Neuronal stem cell (in vitro differentiated cells): ENCODE measurements around the gene CNOT6L.
"Not testable (repeated sequence)": the region's sequence is repeated elsewhere in the genome, so short reads cannot be mapped to it uniquely, and the experiment has no call there.

ENCODE experiments used
- DNase-seq: peaks from one replicate; pipeline ENCODE4 v3.0.0-alpha.2; 2013; ENCODE audit warnings: low spot score
- H2AFZ ChIP-seq: one replicate; pipeline ENCODE4 v1.6.1; 2013; ENCODE audit warnings: mild to moderate bottlenecking, low read length, inconsistent platforms
- H2AK5ac ChIP-seq: 2 replicates; pipeline ENCODE4 v1.6.1; 2013; ENCODE audit warnings: low read depth, mild to moderate bottlenecking, inconsistent platforms, low read length, moderate library complexity, mixed read lengths
- H2BK120ac ChIP-seq: 2 replicates; pipeline ENCODE4 v1.6.1; 2013; ENCODE audit warnings: low read depth, mild to moderate bottlenecking, inconsistent platforms, low read length, moderate library complexity, mixed read lengths
- H2BK12ac ChIP-seq: one replicate; pipeline ENCODE4 v1.6.1; 2013; ENCODE audit warnings: low read length, inconsistent platforms
- H2BK15ac ChIP-seq: 2 replicates; pipeline ENCODE4 v1.6.1; 2013; ENCODE audit warnings: mild to moderate bottlenecking, low read length, inconsistent platforms, mixed read lengths
- H2BK5ac ChIP-seq: one replicate; pipeline ENCODE4 v1.6.1; 2013; ENCODE audit warnings: inconsistent platforms, mild to moderate bottlenecking, low read length, moderate library complexity
- H3K14ac ChIP-seq: one replicate; pipeline ENCODE4 v1.6.1; 2013; ENCODE audit warnings: low read length, inconsistent platforms
- H3K18ac ChIP-seq: 2 replicates; pipeline ENCODE4 v1.6.1; 2013; ENCODE audit warnings: low read length, inconsistent platforms
- H3K23ac ChIP-seq: 2 replicates; pipeline ENCODE4 v1.6.1; 2013; ENCODE audit warnings: low read depth, mild to moderate bottlenecking, mixed read lengths, low read length, inconsistent platforms; ENCODE audit not compliant: poor library complexity
- H3K27ac ChIP-seq: replicated peaks from 3 replicates; pipeline ENCODE4 v1.5.1; 2013; ENCODE audit warnings: low read length, inconsistent platforms
- H3K27me3 ChIP-seq, 3 experiments: 2 replicates each; pipeline ENCODE4 v1.6.1; 2013; ENCODE audit warnings: low read length in 3 of 3, mild to moderate bottlenecking in 2 of 3, inconsistent platforms in 1 of 3, low read depth in 1 of 3, mixed read lengths in 1 of 3, moderate library complexity in 1 of 3; ENCODE audit not compliant: control insufficient read depth in 3 of 3, insufficient read depth in 3 of 3
- H3K36me3 ChIP-seq, 2 donors: replicated peaks in 1 of 2; 2 replicates each; pipeline ENCODE4 v1.6.1; 2013; ENCODE audit warnings: low read length in 2 of 2; ENCODE audit not compliant: control insufficient read depth in 2 of 2, insufficient read depth in 2 of 2
- H3K4ac ChIP-seq: 2 replicates; pipeline ENCODE4 v1.6.1; 2013; ENCODE audit warnings: inconsistent platforms, mild to moderate bottlenecking, low read length, moderate library complexity
- H3K4me1 ChIP-seq, 2 donors: 1 replicate in 1 of 2; 2 replicates in 1 of 2; pipeline ENCODE4 v1.6.1; 2013; ENCODE audit warnings: low read length in 2 of 2, low read depth in 1 of 2; ENCODE audit not compliant: control insufficient read depth in 2 of 2, insufficient read depth in 1 of 2
- H3K4me2 ChIP-seq: one replicate; pipeline ENCODE4 v1.6.1; 2013; ENCODE audit warnings: mild to moderate bottlenecking, low read length, inconsistent platforms; ENCODE audit not compliant: insufficient read depth, poor library complexity, severe bottlenecking
- H3K4me3 ChIP-seq, 2 donors: 2 replicates each; pipeline ENCODE4 v1.5.1; 2013; ENCODE audit warnings: low read length in 2 of 2, mild to moderate bottlenecking in 2 of 2, inconsistent platforms in 1 of 2, moderate library complexity in 1 of 2
- H3K79me1 ChIP-seq: one replicate; pipeline ENCODE4 v1.6.1; 2013; ENCODE audit warnings: low read depth, mild to moderate bottlenecking, inconsistent platforms, low read length, moderate library complexity
- H3K9ac ChIP-seq: one replicate; pipeline ENCODE4 v1.6.1; 2013; ENCODE audit warnings: mild to moderate bottlenecking, low read depth, low read length, inconsistent platforms; ENCODE audit not compliant: poor library complexity
- H3K9me3 ChIP-seq, 2 donors: replicated peaks in 1 of 2; 2 replicates each; pipeline versions ENCODE3 to v1.6.1; 2013; ENCODE audit warnings: low read length in 2 of 2, mild to moderate bottlenecking in 2 of 2, inconsistent platforms in 1 of 2, low read depth in 1 of 2, mixed read lengths in 1 of 2, moderate library complexity in 1 of 2; ENCODE audit not compliant: control insufficient read depth in 2 of 2, insufficient read depth in 1 of 2
- H4K8ac ChIP-seq: one replicate; pipeline ENCODE4 v1.6.1; 2013; ENCODE audit warnings: low read depth, mild to moderate bottlenecking, inconsistent platforms, low read length, moderate library complexity
- H4K91ac ChIP-seq: one replicate; pipeline ENCODE4 v1.6.1; 2013; ENCODE audit warnings: low read length, low read depth, mild to moderate bottlenecking, inconsistent platforms; ENCODE audit not compliant: poor library complexity
- WGBS, 2 donors: extraction: QIAGEN DNeasy Blood & Tissue Kit; methylation state at CpG; one replicate each; pipeline ENCODE4 v1.1.7; 2013; ENCODE audit warnings: missing lambda C conversion rate in 2 of 2, mixed read lengths in 1 of 2; ENCODE audit not compliant: insufficient read length in 2 of 2, insufficient replicate concordance in 1 of 2; ENCODE audit errors: extremely low coverage in 2 of 2; 5-methylcytosine and 5-hydroxymethylcytosine counted together

CNOT6L gene

GRCh38 chr4:77718500-77718899 lies 100.7 kb downstream of the CNOT6L start:
- not testable (repeated sequence) for H2BK5ac ChIP-seq, H3K14ac ChIP-seq, H3K9me3 ChIP-seq, H3K4me1 ChIP-seq, H3K4ac ChIP-seq, H2AFZ ChIP-seq, DNase-seq, H4K91ac ChIP-seq, H3K27ac ChIP-seq, H3K18ac ChIP-seq, H3K27me3 ChIP-seq, H2BK15ac ChIP-seq, H3K23ac ChIP-seq, H3K9ac ChIP-seq, H3K4me2 ChIP-seq, H3K4me3 ChIP-seq, H3K79me1 ChIP-seq, H2AK5ac ChIP-seq, H2BK12ac ChIP-seq, H2BK120ac ChIP-seq, H4K8ac ChIP-seq
- no CpG with 5 or more reads among the region's 3 CpGs for WGBS, 2 donors
- H3K36me3 ChIP-seq, result peaks cover 0 to 21% of the 10 kb centered on the region in 2 donors

DNA sequence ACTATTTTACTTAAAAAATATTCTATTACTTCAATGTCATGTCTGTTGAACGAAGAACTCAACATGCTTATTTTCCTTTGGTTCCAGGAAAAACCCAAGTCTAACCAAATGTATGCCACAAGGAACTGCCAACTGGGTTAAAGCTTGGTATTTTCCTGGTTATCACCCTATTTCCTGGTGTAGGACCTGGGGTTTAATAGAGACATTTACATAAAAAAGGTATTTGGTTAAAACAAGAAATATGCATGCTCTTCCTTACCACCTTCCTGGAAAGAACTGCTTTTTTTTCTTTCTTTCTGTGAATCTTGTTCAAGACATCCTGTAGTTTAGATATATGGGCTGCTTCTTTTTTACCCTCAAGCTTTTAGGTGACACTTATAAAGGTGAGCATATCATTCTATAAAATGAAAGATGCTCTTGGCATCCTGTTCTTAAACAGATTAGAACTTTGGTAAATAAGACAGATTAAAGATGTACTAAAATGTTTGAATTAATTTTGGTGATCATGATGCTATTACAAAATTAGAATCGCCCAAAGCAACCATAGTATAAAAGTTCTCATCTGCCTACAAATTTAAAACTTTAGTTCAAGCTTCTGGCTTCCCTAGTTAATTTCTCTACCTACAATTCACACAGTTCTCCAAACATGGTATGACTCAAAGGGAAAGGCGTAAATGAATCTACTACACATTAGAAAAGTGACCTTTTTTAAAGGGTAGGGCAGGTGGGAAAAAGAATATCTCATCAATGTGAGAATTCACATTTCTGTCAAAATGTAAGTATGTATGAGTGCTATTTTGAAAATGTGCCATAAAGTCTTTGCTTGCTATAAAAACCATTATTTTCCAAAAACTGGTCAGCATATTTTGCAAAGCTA lies 103.5 kb downstream of the CNOT6L start:
- no peak overlapping the region for H2BK15ac ChIP-seq
- no peak overlapping the region for H3K27ac ChIP-seq
- no peaks in the 10 kb centered on the region for H3K79me1 ChIP-seq
- no peak overlapping the region for H2BK120ac ChIP-seq
- no peak overlapping the region for H2AFZ ChIP-seq
- no peak overlapping the region for H2AK5ac ChIP-seq
- H3K9ac ChIP-seq, result no peak overlapping the region
- peaks cover 0 to 10% of the 10 kb centered on the region in 2 donors for H3K36me3 ChIP-seq
- H3K4ac ChIP-seq, result no peak overlapping the region
- H3K14ac ChIP-seq, result no peak overlapping the region
- no peak overlapping the region for H2BK12ac ChIP-seq
- no peak for DNase-seq
- H3K9me3 ChIP-seq, result no peaks in the 10 kb centered on the region
- no peaks in the 10 kb centered on the region for H3K27me3 ChIP-seq
- no peak overlapping the region for H4K91ac ChIP-seq
- H3K4me2 ChIP-seq, result no peak overlapping the region
- no peak overlapping the region for H3K18ac ChIP-seq
- no peak overlapping the region for H4K8ac ChIP-seq
- no peak overlapping the region for H2BK5ac ChIP-seq
- H3K23ac ChIP-seq, result no peak overlapping the region
- H3K4me3 ChIP-seq, result no peak overlapping the region
- WGBS, 2 donors, result no CpG with 5 or more reads among the region's 3 CpGs
- peaks cover 2 to 14% of the 10 kb centered on the region in 2 donors for H3K4me1 ChIP-seq

DNA sequence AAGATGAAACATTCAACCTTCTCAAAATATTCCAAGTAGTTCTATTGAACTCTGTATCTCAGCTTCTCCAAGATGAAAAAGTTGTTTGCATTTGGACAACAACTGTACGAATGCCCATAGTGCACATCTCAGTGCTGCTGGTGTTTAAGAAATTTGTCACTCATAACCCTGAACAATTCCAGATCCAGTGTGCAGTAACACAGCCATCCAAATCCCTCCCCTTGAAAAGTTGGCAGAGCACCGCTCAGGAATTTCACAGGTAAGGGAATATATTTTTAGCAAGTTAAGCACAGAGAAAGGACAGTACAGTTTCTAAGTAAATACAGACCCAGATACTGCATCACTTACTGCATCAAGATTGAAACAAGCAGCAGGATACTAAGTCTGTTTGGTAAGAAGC lies 104.7 kb downstream of the CNOT6L start:
- H4K8ac ChIP-seq, result no peak overlapping the region
- H3K36me3 ChIP-seq, result peaks cover 0 to 2% of the 10 kb centered on the region in 2 donors
- no peak overlapping the region for H3K9ac ChIP-seq
- H3K23ac ChIP-seq, result no peak overlapping the region
- no peak overlapping the region for H2BK120ac ChIP-seq
- peaks cover 3 to 26% of the 10 kb centered on the region in 2 donors for H3K4me1 ChIP-seq
- H3K4me2 ChIP-seq, result no peak overlapping the region
- no peak overlapping the region for H3K18ac ChIP-seq
- no peak overlapping the region for H3K27ac ChIP-seq
- no peak overlapping the region for H3K4me3 ChIP-seq
- no peak overlapping the region for H4K91ac ChIP-seq
- WGBS, 2 donors, result no CpG with 5 or more reads among the region's 2 CpGs
- H3K14ac ChIP-seq, result no peak overlapping the region
- H2BK15ac ChIP-seq, result no peak overlapping the region
- H3K9me3 ChIP-seq, result no peaks in the 10 kb centered on the region
- DNase-seq, result no peak
- H3K79me1 ChIP-seq, result no peaks in the 10 kb centered on the region
- H2BK12ac ChIP-seq, result no peak overlapping the region
- H3K4ac ChIP-seq, result no peak overlapping the region
- no peak overlapping the region for H2BK5ac ChIP-seq
- no peaks in the 10 kb centered on the region for H3K27me3 ChIP-seq
- no peak overlapping the region for H2AFZ ChIP-seq
- H2AK5ac ChIP-seq, result no peak overlapping the region

- no peak overlapping the region for H2BK15ac ChIP-seq
- no peak overlapping the region for H4K91ac ChIP-seq
- no peak overlapping the region for H3K4me3 ChIP-seq
- H3K18ac ChIP-seq, result no peak overlapping the region
- no peak for DNase-seq
- no peak overlapping the region for H2BK12ac ChIP-seq
- H2AFZ ChIP-seq, result no peak overlapping the region
- peaks cover 3 to 27% of the 10 kb centered on the region in 2 donors for H3K4me1 ChIP-seq
- H3K27me3 ChIP-seq, result no peaks in the 10 kb centered on the region
- H3K4me2 ChIP-seq, result no peak overlapping the region
- H3K36me3 ChIP-seq, result no peaks in the 10 kb centered on the region
- H2BK120ac ChIP-seq, result no peak overlapping the region
- WGBS, 2 donors, result no CpG with 5 or more reads among the region's 1 CpG
- H4K8ac ChIP-seq, result no peak overlapping the region
- H3K9me3 ChIP-seq, result no peaks in the 10 kb centered on the region
- H3K14ac ChIP-seq, result no peak overlapping the region
- H3K79me1 ChIP-seq, result no peaks in the 10 kb centered on the region
- no peak overlapping the region for H2BK5ac ChIP-seq
- no peak overlapping the region for H2AK5ac ChIP-seq
- no peak overlapping the region for H3K23ac ChIP-seq
- no peak overlapping the region for H3K9ac ChIP-seq
- H3K27ac ChIP-seq, result no peak overlapping the region
- H3K4ac ChIP-seq, result no peak overlapping the region
Measured at GRCh38 chr4:77713884-77714283, 105.3 kb downstream of the CNOT6L start.
